NCI-H146 treated with DMSO at 0.1 percent for 48 hours (cell line): ENCODE results near the gene ARFIP1.

Source experiments
- DNase-seq: peaks from one replicate; lab custom pipeline; 2025; ENCODE audit not compliant: unreplicated experiment; lab: John Stamatoyannopoulos, UW

The ARFIP1 gene

DNA sequence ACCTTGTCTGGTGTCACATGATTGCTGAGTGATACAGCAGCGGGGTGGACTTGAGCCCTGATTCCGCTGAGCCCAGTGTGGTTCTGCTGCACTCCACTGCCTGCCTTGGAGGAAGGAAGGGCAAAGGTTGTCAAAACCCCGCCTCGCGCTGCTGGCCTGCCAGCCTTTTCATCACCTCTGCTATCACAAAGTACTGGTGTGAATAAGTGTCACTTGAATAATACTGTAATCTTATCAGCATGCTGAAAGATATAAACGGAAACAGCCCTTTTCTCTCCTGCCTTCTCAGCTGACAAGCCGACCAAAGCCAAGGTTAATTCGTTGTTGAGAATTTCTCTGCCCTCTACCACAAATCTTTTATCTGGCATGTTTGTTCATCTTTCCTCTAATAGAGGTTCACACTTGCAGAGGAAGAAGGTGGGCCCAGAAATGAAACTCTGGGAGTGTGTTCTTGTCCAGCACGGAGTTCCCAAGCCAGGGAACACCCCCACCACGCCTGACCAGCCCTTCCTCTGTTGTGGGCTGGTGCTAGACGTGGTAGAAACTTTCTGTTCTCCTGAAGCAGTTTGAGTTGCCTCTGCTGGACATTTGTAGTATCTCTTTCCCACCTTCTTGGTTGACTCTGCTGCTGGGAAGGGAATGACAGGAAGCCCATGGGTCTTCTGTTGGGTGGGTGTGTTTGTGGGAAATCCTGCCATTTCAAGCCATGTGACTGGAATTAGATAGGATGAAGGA lies 177.8 kb downstream of the ARFIP1 start:
- no peak for DNase-seq

- no peak for DNase-seq
Measured at GRCh38 chr4:152959080-152959479, 179.3 kb downstream of the ARFIP1 start.

GRCh38 chr4:152960082-152960481 lies 180.3 kb downstream of the ARFIP1 start:
- no peak for DNase-seq

- no peak for DNase-seq
Measured at GRCh38 chr4:152961014-152961772, 181.4 kb downstream of the ARFIP1 start.

DNA sequence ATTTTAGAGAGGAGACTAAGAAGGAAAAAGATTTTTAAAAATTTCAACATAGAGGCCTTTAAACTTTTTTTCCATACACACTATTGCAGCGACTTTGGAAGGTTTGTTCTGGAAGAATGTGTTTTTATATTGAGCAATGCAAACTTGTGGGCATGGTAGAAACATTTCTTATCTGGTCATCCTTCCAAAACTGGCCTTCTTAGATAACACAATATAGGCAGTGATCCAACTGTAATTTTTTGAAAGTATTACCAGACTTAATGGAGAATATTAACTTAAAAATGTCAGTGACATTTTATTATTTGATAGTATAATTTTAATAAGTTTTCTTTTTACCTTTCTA lies 182.0 kb downstream of the ARFIP1 start:
- DNase-seq, result no peak
